Measurements from ENCODE around the gene CCDC122.

The CCDC122 gene

DNA sequence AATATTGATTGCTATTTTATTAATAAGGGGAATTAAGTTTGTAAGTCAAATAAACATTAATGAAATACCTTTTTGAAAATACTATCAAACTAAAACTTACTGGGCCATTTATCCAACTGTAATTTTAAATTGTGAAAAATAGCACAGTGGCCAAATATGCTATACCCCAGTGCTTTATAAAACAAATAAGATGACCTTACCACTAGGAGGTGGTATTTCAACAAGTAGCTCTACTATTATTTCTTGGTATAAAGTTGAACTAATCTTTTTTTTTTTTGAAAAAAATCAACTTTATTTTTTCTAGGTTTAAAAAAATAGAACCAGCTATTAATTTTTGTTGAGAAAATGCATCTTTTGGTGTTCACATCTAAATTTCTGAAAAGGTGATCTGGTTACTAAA lies 14.9 kb upstream of the CCDC122 start:
- Histone ChIP-seq H3K4me3 (ENCODE audit: low read length) (no peak overlapping the region), H2AFZ (ENCODE audit: low read length) (no peak overlapping the region), H3K79me2 (ENCODE audit: low read length) (no peaks in the 10 kb centered on the region), H3K9me2 (replicated peaks; ENCODE audit: insufficient read depth, low read length) (no peaks in the 10 kb centered on the region), H3K4me1 (ENCODE audit: low read length) (no peaks in the 10 kb centered on the region), H3K27ac (ENCODE audit: low read length) (no peak overlapping the region), H4K20me1 (ENCODE audit: insufficient read depth, low read length) (no peaks in the 10 kb centered on the region), H3F3A (ENCODE audit: insufficient read depth, low read length) (no peaks in the 10 kb centered on the region), H3K36me3 (replicated peaks; ENCODE audit: insufficient read depth, low read length) (no peaks in the 10 kb centered on the region), H3K4me2 (ENCODE audit: low read depth, low read length) (no peak overlapping the region), H3K9ac (ENCODE audit: low read length) (no peak overlapping the region), H3K27me3 (replicated peaks; ENCODE audit: insufficient read depth, low read length) (no peaks in the 10 kb centered on the region), H3K9me3 (replicated peaks; ENCODE audit: insufficient read depth, low read length) (no peaks in the 10 kb centered on the region)
- TF ChIP-seq, protein P1, sequence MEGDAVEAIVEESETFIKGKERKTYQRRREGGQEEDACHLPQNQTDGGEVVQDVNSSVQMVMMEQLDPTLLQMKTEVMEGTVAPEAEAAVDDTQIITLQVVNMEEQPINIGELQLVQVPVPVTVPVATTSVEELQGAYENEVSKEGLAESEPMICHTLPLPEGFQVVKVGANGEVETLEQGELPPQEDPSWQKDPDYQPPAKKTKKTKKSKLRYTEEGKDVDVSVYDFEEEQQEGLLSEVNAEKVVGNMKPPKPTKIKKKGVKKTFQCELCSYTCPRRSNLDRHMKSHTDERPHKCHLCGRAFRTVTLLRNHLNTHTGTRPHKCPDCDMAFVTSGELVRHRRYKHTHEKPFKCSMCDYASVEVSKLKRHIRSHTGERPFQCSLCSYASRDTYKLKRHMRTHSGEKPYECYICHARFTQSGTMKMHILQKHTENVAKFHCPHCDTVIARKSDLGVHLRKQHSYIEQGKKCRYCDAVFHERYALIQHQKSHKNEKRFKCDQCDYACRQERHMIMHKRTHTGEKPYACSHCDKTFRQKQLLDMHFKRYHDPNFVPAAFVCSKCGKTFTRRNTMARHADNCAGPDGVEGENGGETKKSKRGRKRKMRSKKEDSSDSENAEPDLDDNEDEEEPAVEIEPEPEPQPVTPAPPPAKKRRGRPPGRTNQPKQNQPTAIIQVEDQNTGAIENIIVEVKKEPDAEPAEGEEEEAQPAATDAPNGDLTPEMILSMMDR (IDR thresholded peaks at IDR 0.05; ENCODE audit: low read length), result no peak
- TF ChIP-seq EZH2 (optimal IDR thresholded peaks at IDR 0.05; ENCODE audit: low read depth, low read length) (no peak), EZH2phosphoT487 (IDR thresholded peaks at IDR 0.05; ENCODE audit: low read length) (no peak)
- no peak for DNase-seq

DNA sequence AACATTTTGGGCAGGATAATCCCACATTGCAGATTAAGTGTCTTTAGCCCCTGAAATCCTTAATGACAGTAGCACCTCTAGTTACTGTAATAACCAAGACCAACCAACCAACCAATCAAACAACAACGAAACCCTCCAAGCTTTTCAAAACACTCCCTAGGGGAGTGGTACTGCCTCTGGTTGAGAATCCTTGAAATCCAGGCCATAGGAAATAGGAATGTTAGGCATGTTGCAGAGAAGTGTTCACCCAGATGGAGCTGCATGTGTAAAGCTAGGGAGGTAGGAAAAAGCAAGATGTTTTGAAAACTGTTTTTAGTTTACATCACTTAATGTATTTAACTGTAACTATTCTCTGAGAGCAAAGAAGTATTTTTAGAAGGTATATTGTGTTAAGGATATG lies 4.7 kb upstream of the CCDC122 start:
- no peak overlapping the region for H3K4me2 ChIP-seq (ENCODE audit: low read depth, low read length)
- TF ChIP-seq, protein P1 (IDR thresholded peaks at IDR 0.05; ENCODE audit: low read length), result no peak
- no peak for TF ChIP-seq EZH2phosphoT487 (IDR thresholded peaks at IDR 0.05; ENCODE audit: low read length)
- TF ChIP-seq EZH2 (optimal IDR thresholded peaks at IDR 0.05; ENCODE audit: low read depth, low read length), result no peak
- no peak overlapping the region for H3K27ac ChIP-seq (ENCODE audit: low read length)
- H3F3A ChIP-seq (ENCODE audit: insufficient read depth, low read length), result no peaks in the 10 kb centered on the region
- no peaks in the 10 kb centered on the region for H3K27me3 ChIP-seq (replicated peaks; ENCODE audit: insufficient read depth, low read length)
- no peak overlapping the region for H3K9ac ChIP-seq (ENCODE audit: low read length)
- no peak for DNase-seq
- no peaks in the 10 kb centered on the region for H3K36me3 ChIP-seq (replicated peaks; ENCODE audit: insufficient read depth, low read length)
- no peak overlapping the region for H3K4me3 ChIP-seq (ENCODE audit: low read length)
- no peaks in the 10 kb centered on the region for H4K20me1 ChIP-seq (ENCODE audit: insufficient read depth, low read length)
- H3K79me2 ChIP-seq (ENCODE audit: low read length), result no peaks in the 10 kb centered on the region
- no peaks in the 10 kb centered on the region for H3K4me1 ChIP-seq (ENCODE audit: low read length)
- no peaks in the 10 kb centered on the region for H3K9me2 ChIP-seq (replicated peaks; ENCODE audit: insufficient read depth, low read length)
- H3K9me3 ChIP-seq (replicated peaks; ENCODE audit: insufficient read depth, low read length), result no peaks in the 10 kb centered on the region
- no peak overlapping the region for H2AFZ ChIP-seq (ENCODE audit: low read length)

DNA sequence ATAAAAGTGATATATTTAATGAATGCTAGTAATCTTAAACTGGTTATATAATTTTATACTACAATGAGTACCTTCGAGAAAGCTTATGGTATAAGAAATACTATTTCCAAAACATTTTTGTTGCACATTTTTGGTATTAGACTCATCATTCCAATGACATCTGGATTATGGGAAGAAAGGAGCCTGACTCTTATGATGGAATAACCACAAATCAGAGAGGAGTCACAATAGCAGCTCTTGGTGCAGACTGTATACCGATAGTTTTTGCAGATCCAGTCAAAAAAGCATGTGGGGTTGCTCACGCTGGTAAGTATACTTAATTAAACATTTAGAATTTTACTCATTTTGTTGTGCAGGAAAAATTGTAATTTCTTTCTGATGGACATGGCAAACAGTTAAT lies 4.1 kb upstream of the CCDC122 start:
- no peak overlapping the region for H3K27ac ChIP-seq (ENCODE audit: low read length)
- H3K9ac ChIP-seq (ENCODE audit: low read length), result no peak overlapping the region
- H3K9me3 ChIP-seq (replicated peaks; ENCODE audit: insufficient read depth, low read length), result no peaks in the 10 kb centered on the region
- TF ChIP-seq, protein P1 (IDR thresholded peaks at IDR 0.05; ENCODE audit: low read length), result no peak
- TF ChIP-seq EZH2 (optimal IDR thresholded peaks at IDR 0.05; ENCODE audit: low read depth, low read length) (no peak), EZH2phosphoT487 (IDR thresholded peaks at IDR 0.05; ENCODE audit: low read length) (no peak)
- H3K4me1 ChIP-seq (ENCODE audit: low read length), result peaks cover 2% of the 10 kb centered on the region
- H3K4me3 ChIP-seq (ENCODE audit: low read length), result no peak overlapping the region
- H3K4me2 ChIP-seq (ENCODE audit: low read depth, low read length), result no peak overlapping the region
- no peak overlapping the region for H2AFZ ChIP-seq (ENCODE audit: low read length)
- no peaks in the 10 kb centered on the region for H3K9me2 ChIP-seq (replicated peaks; ENCODE audit: insufficient read depth, low read length)
- no peaks in the 10 kb centered on the region for H3K79me2 ChIP-seq (ENCODE audit: low read length)
- no peaks in the 10 kb centered on the region for H3F3A ChIP-seq (ENCODE audit: insufficient read depth, low read length)
- H3K27me3 ChIP-seq (replicated peaks; ENCODE audit: insufficient read depth, low read length), result no peaks in the 10 kb centered on the region
- no peak for DNase-seq
- no peaks in the 10 kb centered on the region for H3K36me3 ChIP-seq (replicated peaks; ENCODE audit: insufficient read depth, low read length)
- H4K20me1 ChIP-seq (ENCODE audit: insufficient read depth, low read length), result no peaks in the 10 kb centered on the region

All from MM.1S (cell line).